ENCODE data around the gene MRPS11. TPM values are rescaled to one million over a fixed set of nuclear protein-coding genes. Genes with fewer than 3 reads are reported as not detected.

The MRPS11 gene
- total RNA-seq, 1 donor from 2014 or later = 31.1 TPM

GRCh38 chr15:88450125-88450798, 17.2 kb upstream of the MRPS11 start:
- TF ChIP-seq CTCF (IDR thresholded peaks at IDR 0.05; ENCODE audit: insufficient read depth, low read length, severe bottlenecking) = peak; percentile 88
- FAIRE-seq = no peak
- no peaks in the 10 kb centered on the region for H3K27me3 ChIP-seq (ENCODE audit: control insufficient read depth, insufficient read depth, low read length)
- H3K4me3 ChIP-seq (ENCODE audit: low read depth, low read length) = no peak overlapping the region
- H3K36me3 ChIP-seq (ENCODE audit: control insufficient read depth, insufficient read depth, low read length) = no peaks in the 10 kb centered on the region
- peak; percentile 44 for DNase-seq (ENCODE audit: low read depth)

- DNase-seq (ENCODE audit: low read depth) (no peak), FAIRE-seq (no peak)
- no peaks in the 10 kb centered on the region for H3K36me3 ChIP-seq (ENCODE audit: control insufficient read depth, insufficient read depth, low read length)
- H3K4me3 ChIP-seq (ENCODE audit: low read depth, low read length) = no peak overlapping the region
- H3K27me3 ChIP-seq (ENCODE audit: control insufficient read depth, insufficient read depth, low read length) = no peaks in the 10 kb centered on the region
- TF ChIP-seq CTCF (IDR thresholded peaks at IDR 0.05; ENCODE audit: insufficient read depth, low read length, severe bottlenecking) = no peak
These were observed 13.9 kb upstream of the MRPS11 start for GRCh38 chr15:88453651-88454050.

- DNase-seq (ENCODE audit: low read depth) (peak; percentile 25), FAIRE-seq (no peak)
- no peak overlapping the region for H3K4me3 ChIP-seq (ENCODE audit: low read depth, low read length)
- TF ChIP-seq CTCF (IDR thresholded peaks at IDR 0.05; ENCODE audit: insufficient read depth, low read length, severe bottlenecking) = no peak
- no peaks in the 10 kb centered on the region for H3K36me3 ChIP-seq (ENCODE audit: control insufficient read depth, insufficient read depth, low read length)
- H3K27me3 ChIP-seq (ENCODE audit: control insufficient read depth, insufficient read depth, low read length) = no peaks in the 10 kb centered on the region
These were observed 13.3 kb upstream of the MRPS11 start for GRCh38 chr15:88454236-88454635.

- Histone ChIP-seq H3K36me3 (ENCODE audit: control insufficient read depth, insufficient read depth, low read length) (peaks cover 5% of the 10 kb centered on the region), H3K27me3 (ENCODE audit: control insufficient read depth, insufficient read depth, low read length) (no peaks in the 10 kb centered on the region), H3K4me3 (ENCODE audit: low read depth, low read length) (no peak overlapping the region)
- FAIRE-seq (no peak), DNase-seq (ENCODE audit: low read depth) (peak; percentile 64)
- peak; percentile 97 for TF ChIP-seq CTCF (IDR thresholded peaks at IDR 0.05; ENCODE audit: insufficient read depth, low read length, severe bottlenecking)
These were observed 12.4 kb upstream of the MRPS11 start for GRCh38 chr15:88454867-88455810.

GRCh38 chr15:88456733-88457132, 10.8 kb upstream of the MRPS11 start:
- TF ChIP-seq CTCF (IDR thresholded peaks at IDR 0.05; ENCODE audit: insufficient read depth, low read length, severe bottlenecking) = no peak
- no peak for DNase-seq (ENCODE audit: low read depth)
- no peak for FAIRE-seq
- Histone ChIP-seq H3K36me3 (ENCODE audit: control insufficient read depth, insufficient read depth, low read length) (peaks cover 5% of the 10 kb centered on the region), H3K4me3 (ENCODE audit: low read depth, low read length) (no peak overlapping the region), H3K27me3 (ENCODE audit: control insufficient read depth, insufficient read depth, low read length) (no peaks in the 10 kb centered on the region)
